ENCODE measurements around the gene PCYT1A. TPM values are rescaled to one million over a fixed set of nuclear protein-coding genes. Genes with fewer than 3 reads are reported as not detected.

PCYT1A gene
- total and polyA plus RNA-seq, 5 donors from 2014 or later = 21.4 to 87.4 (median 23.2) TPM

- peaks cover 8% of the 10 kb centered on the region for H3K27me3 Mint-ChIP-seq
- DNase-seq = no peak
- no peaks in the 10 kb centered on the region for H3K27me3 ChIP-seq (ENCODE audit: control insufficient read depth, insufficient read depth, low read length)
- H3K4me1 Mint-ChIP-seq = peaks cover 0 to 22% (median 8%) of the 10 kb centered on the region in 4 donors
- no peaks in the 10 kb centered on the region for H3K9me3 ChIP-seq (ENCODE audit: control insufficient read depth in 2 of 2, low read length in 2 of 2)
- no peak overlapping the region for H3K27ac ChIP-seq (ENCODE audit: insufficient read depth, low read length, poor library complexity, severe bottlenecking)
- ATAC-seq (ENCODE audit: low read depth in 2 of 2) = no peak
- no peak overlapping the region for H3K4me3 ChIP-seq (ENCODE audit: low read depth, low read length)
- H3K4me3 Mint-ChIP-seq = no peak overlapping the region
- no peaks in the 10 kb centered on the region for H3K36me3 Mint-ChIP-seq
- H3K36me3 ChIP-seq (ENCODE audit: control insufficient read depth, insufficient read depth, low read length) = no peaks in the 10 kb centered on the region
- no peak overlapping the region for H3K27ac Mint-ChIP-seq
- H3K4me1 ChIP-seq (ENCODE audit: control insufficient read depth, insufficient read depth, low read length, poor library complexity, severe bottlenecking) = peaks cover 22% of the 10 kb centered on the region
- H3K9me3 Mint-ChIP-seq = no peaks in the 10 kb centered on the region
Measured at GRCh38 chr3:196198771-196199753, 88.5 kb downstream of the PCYT1A start.

GRCh38 chr3:196198081-196198675, 89.3 kb downstream of the PCYT1A start:
- H3K27ac ChIP-seq (ENCODE audit: insufficient read depth, low read length, poor library complexity, severe bottlenecking) = no peak overlapping the region
- Mint-ChIP-seq H3K27me3 (peaks cover 2% of the 10 kb centered on the region), H3K4me3 (no peak overlapping the region), H3K36me3 (no peaks in the 10 kb centered on the region), H3K9me3 (no peaks in the 10 kb centered on the region), H3K27ac (no peak overlapping the region), H3K4me1 (peaks cover 0 to 19% (median 10%) of the 10 kb centered on the region in 4 donors)
- H3K27me3 ChIP-seq (ENCODE audit: control insufficient read depth, insufficient read depth, low read length) = no peaks in the 10 kb centered on the region
- no peaks in the 10 kb centered on the region for H3K9me3 ChIP-seq (ENCODE audit: control insufficient read depth in 2 of 2, low read length in 2 of 2)
- peaks cover 31% of the 10 kb centered on the region for H3K4me1 ChIP-seq (ENCODE audit: control insufficient read depth, insufficient read depth, low read length, poor library complexity, severe bottlenecking)
- no peak overlapping the region for H3K4me3 ChIP-seq (ENCODE audit: low read depth, low read length)
- H3K36me3 ChIP-seq (ENCODE audit: control insufficient read depth, insufficient read depth, low read length) = no peaks in the 10 kb centered on the region
- DNase-seq (no peak), ATAC-seq (ENCODE audit: low read depth in 2 of 2) (no peak)

- Histone ChIP-seq H3K27ac (ENCODE audit: insufficient read depth, low read length, poor library complexity, severe bottlenecking) (no peak overlapping the region), H3K27me3 (ENCODE audit: control insufficient read depth, insufficient read depth, low read length) (no peaks in the 10 kb centered on the region), H3K36me3 (ENCODE audit: control insufficient read depth, insufficient read depth, low read length) (no peaks in the 10 kb centered on the region), H3K9me3 (ENCODE audit: control insufficient read depth in 2 of 2, low read length in 2 of 2) (no peaks in the 10 kb centered on the region), H3K4me3 (ENCODE audit: low read depth, low read length) (no peak overlapping the region), H3K4me1 (ENCODE audit: control insufficient read depth, insufficient read depth, low read length, poor library complexity, severe bottlenecking) (peaks cover 37% of the 10 kb centered on the region)
- Mint-ChIP-seq H3K27ac (no peak overlapping the region), H3K27me3 (no peaks in the 10 kb centered on the region), H3K4me1 (peaks cover 0 to 26% (median 15%) of the 10 kb centered on the region in 4 donors), H3K36me3 (no peaks in the 10 kb centered on the region), H3K4me3 (no peak overlapping the region), H3K9me3 (no peaks in the 10 kb centered on the region)
- DNase-seq (no peak), ATAC-seq (ENCODE audit: low read depth in 2 of 2) (no peak)
Measured at GRCh38 chr3:196197524-196197923, 90.0 kb downstream of the PCYT1A start.

- Mint-ChIP-seq H3K4me1 (peaks cover 0 to 38% (median 24%) of the 10 kb centered on the region in 4 donors), H3K4me3 (no peak overlapping the region), H3K9me3 (no peaks in the 10 kb centered on the region)
Measured at GRCh38 chr3:196195664-196196265, 91.8 kb downstream of the PCYT1A start.

GRCh38 chr3:196194542-196194915, 93.0 kb downstream of the PCYT1A start:
- H3K9me3 ChIP-seq (ENCODE audit: control insufficient read depth in 2 of 2, low read length in 2 of 2) = no peaks in the 10 kb centered on the region
- peaks cover 46% of the 10 kb centered on the region for H3K4me1 ChIP-seq (ENCODE audit: control insufficient read depth, insufficient read depth, low read length, poor library complexity, severe bottlenecking)
- Mint-ChIP-seq H3K9me3 (no peaks in the 10 kb centered on the region), H3K27me3 (no peaks in the 10 kb centered on the region), H3K36me3 (no peaks in the 10 kb centered on the region), H3K27ac (peak overlapping the region in 1 of 3 donors; percentile 66), H3K4me1 (peaks cover 0 to 42% (median 24%) of the 10 kb centered on the region in 4 donors), H3K4me3 (no peak overlapping the region)
- no peak overlapping the region for H3K4me3 ChIP-seq (ENCODE audit: low read depth, low read length)
- H3K27me3 ChIP-seq (ENCODE audit: control insufficient read depth, insufficient read depth, low read length) = no peaks in the 10 kb centered on the region
- H3K36me3 ChIP-seq (ENCODE audit: control insufficient read depth, insufficient read depth, low read length) = no peaks in the 10 kb centered on the region
- no peak overlapping the region for H3K27ac ChIP-seq (ENCODE audit: insufficient read depth, low read length, poor library complexity, severe bottlenecking)
- ATAC-seq (ENCODE audit: low read depth in 2 of 2) (no peak), DNase-seq (no peak)

More at GRCh38 chr3:196195664-196196265, 91.8 kb downstream of the PCYT1A start:
- no peaks in the 10 kb centered on the region for H3K36me3 ChIP-seq (ENCODE audit: control insufficient read depth, insufficient read depth, low read length)
- H3K27ac Mint-ChIP-seq = no peak overlapping the region
- no peak overlapping the region for H3K4me3 ChIP-seq (ENCODE audit: low read depth, low read length)
- H3K36me3 Mint-ChIP-seq = no peaks in the 10 kb centered on the region
- H3K27ac ChIP-seq (ENCODE audit: insufficient read depth, low read length, poor library complexity, severe bottlenecking) = peak overlapping the region; percentile 67
- DNase-seq = no peak
- ATAC-seq (ENCODE audit: low read depth in 2 of 2) = peak in 1 of 2 donors; percentile 23
- H3K9me3 ChIP-seq (ENCODE audit: control insufficient read depth in 2 of 2, low read length in 2 of 2) = no peaks in the 10 kb centered on the region
- no peaks in the 10 kb centered on the region for H3K27me3 ChIP-seq (ENCODE audit: control insufficient read depth, insufficient read depth, low read length)
- no peaks in the 10 kb centered on the region for H3K27me3 Mint-ChIP-seq
- peaks cover 46% of the 10 kb centered on the region for H3K4me1 ChIP-seq (ENCODE audit: control insufficient read depth, insufficient read depth, low read length, poor library complexity, severe bottlenecking)

GRCh38 chr3:196193736-196194541, 93.6 kb downstream of the PCYT1A start:
- Mint-ChIP-seq H3K36me3 (no peaks in the 10 kb centered on the region), H3K4me3 (peak overlapping the region in 1 of 4 donors; percentile 77), H3K27ac (peak overlapping the region in 2 of 3 donors; percentile 97 to 99), H3K4me1 (peaks cover 0 to 43% (median 25%) of the 10 kb centered on the region in 4 donors), H3K9me3 (no peaks in the 10 kb centered on the region), H3K27me3 (no peaks in the 10 kb centered on the region)
- no peak for ATAC-seq (ENCODE audit: low read depth in 2 of 2)
- no peak for DNase-seq
- Histone ChIP-seq H3K4me1 (ENCODE audit: control insufficient read depth, insufficient read depth, low read length, poor library complexity, severe bottlenecking) (peaks cover 46% of the 10 kb centered on the region), H3K27me3 (ENCODE audit: control insufficient read depth, insufficient read depth, low read length) (no peaks in the 10 kb centered on the region), H3K4me3 (ENCODE audit: low read depth, low read length) (no peak overlapping the region), H3K27ac (ENCODE audit: insufficient read depth, low read length, poor library complexity, severe bottlenecking) (peak overlapping the region; percentile 93), H3K36me3 (ENCODE audit: control insufficient read depth, insufficient read depth, low read length) (no peaks in the 10 kb centered on the region), H3K9me3 (ENCODE audit: control insufficient read depth in 2 of 2, low read length in 2 of 2) (no peaks in the 10 kb centered on the region)

- Mint-ChIP-seq H3K4me3 (peak overlapping the region in 3 of 4 donors; percentile 7 to 77 (median 41)), H3K27me3 (no peaks in the 10 kb centered on the region), H3K9me3 (no peaks in the 10 kb centered on the region), H3K27ac (peak overlapping the region; percentile 94 to 99 (median 97)), H3K4me1 (peaks cover 0 to 45% (median 27%) of the 10 kb centered on the region in 4 donors), H3K36me3 (no peaks in the 10 kb centered on the region)
- H3K36me3 ChIP-seq (ENCODE audit: control insufficient read depth, insufficient read depth, low read length) = no peaks in the 10 kb centered on the region
- no peaks in the 10 kb centered on the region for H3K27me3 ChIP-seq (ENCODE audit: control insufficient read depth, insufficient read depth, low read length)
- H3K9me3 ChIP-seq (ENCODE audit: control insufficient read depth in 2 of 2, low read length in 2 of 2) = no peaks in the 10 kb centered on the region
- peaks cover 46% of the 10 kb centered on the region for H3K4me1 ChIP-seq (ENCODE audit: control insufficient read depth, insufficient read depth, low read length, poor library complexity, severe bottlenecking)
- DNase-seq (no peak), ATAC-seq (ENCODE audit: low read depth in 2 of 2) (no peak)
- H3K4me3 ChIP-seq (ENCODE audit: low read depth, low read length) = no peak overlapping the region
- H3K27ac ChIP-seq (ENCODE audit: insufficient read depth, low read length, poor library complexity, severe bottlenecking) = peak overlapping the region; percentile 93
Measured at GRCh38 chr3:196193133-196193735, 94.3 kb downstream of the PCYT1A start.

Measured in CD4-positive, CD25-positive, alpha-beta regulatory T cell (primary cell).